K562 (cell line): ENCODE data around the gene SIDT2.

Source experiments
- BHLHE40 ChIP-seq: IDR thresholded peaks from 2 replicates; pipeline ENCODE4 v1.6.1; 2011; ENCODE audit warnings: low read length, improper control_type of control experiment
- CEBPB ChIP-seq: fragments of 450-650 bp; IDR thresholded peaks from 2 replicates; pipeline ENCODE4 v1.6.1; 2016; ENCODE audit warnings: missing genetic modification characterization, missing compliant biosample characterization
- FOXJ3 ChIP-seq: sonication (generic); formaldehyde crosslinking; IDR thresholded peaks from 2 replicates; pipeline ENCODE4 v1.4.0; 2020; ENCODE audit warnings: mild to moderate bottlenecking, missing genetic modification reagents
- GTF2F1 ChIP-seq: IDR thresholded peaks from 2 replicates; pipeline ENCODE4 v1.6.1; 2011; ENCODE audit warnings: low read depth, low read length, improper control_type of control experiment
- POLR2A ChIP-seq: fragments of 450-650 bp; conservative IDR thresholded peaks from 2 replicates; pipeline ENCODE4 v1.6.1; 2016
- TFE3 ChIP-seq: fragments of 450-650 bp; formaldehyde crosslinking; IDR thresholded peaks from 2 replicates; pipeline ENCODE4 v1.4.0; 2020; ENCODE audit warnings: mild to moderate bottlenecking, mixed read lengths
- ZNF311 ChIP-seq: fragments of 250-450 bp; sonication (Bioruptor Pico); IDR thresholded peaks from 2 replicates; pipeline ENCODE4 v1.4.0; 2020; ENCODE audit warnings: mild to moderate bottlenecking, moderate library complexity
- ZNF707 ChIP-seq: fragments of 250-450 bp; sonication (Bioruptor Pico); conservative IDR thresholded peaks from 2 replicates; pipeline ENCODE4 v1.8.0; 2022; ENCODE audit warnings: inconsistent platforms, mild to moderate bottlenecking, moderate library complexity
- TF ChIP-seq, protein P1 (sequence below), 3 experiments: IDR thresholded peaks in 2 of 3; conservative IDR thresholded peaks in 1 of 3; 2 replicates each; pipeline ENCODE4 v1.5.1; 2011 to 2012; ENCODE audit warnings: low read length in 3 of 3, mild to moderate bottlenecking in 3 of 3, control low read depth in 2 of 3, improper control_type of control experiment in 1 of 3, inconsistent platforms in 1 of 3, low read depth in 1 of 3, mixed read lengths in 1 of 3, moderate library complexity in 1 of 3; ENCODE audit not compliant: insufficient read depth in 2 of 3

- TF ChIP-seq ZNF707 (no peak), GTF2F1 (no peak), FOXJ3 (CRISPR knock-in tag) (no peak), ZNF311 (CRISPR knock-in tag) (no peak), TFE3 (CRISPR knock-in tag) (no peak), POLR2A (no peak; the same call in 1 of the 2 replicates), CEBPB (tag) (no peak), BHLHE40 (no peak)
- TF ChIP-seq, protein P1, sequence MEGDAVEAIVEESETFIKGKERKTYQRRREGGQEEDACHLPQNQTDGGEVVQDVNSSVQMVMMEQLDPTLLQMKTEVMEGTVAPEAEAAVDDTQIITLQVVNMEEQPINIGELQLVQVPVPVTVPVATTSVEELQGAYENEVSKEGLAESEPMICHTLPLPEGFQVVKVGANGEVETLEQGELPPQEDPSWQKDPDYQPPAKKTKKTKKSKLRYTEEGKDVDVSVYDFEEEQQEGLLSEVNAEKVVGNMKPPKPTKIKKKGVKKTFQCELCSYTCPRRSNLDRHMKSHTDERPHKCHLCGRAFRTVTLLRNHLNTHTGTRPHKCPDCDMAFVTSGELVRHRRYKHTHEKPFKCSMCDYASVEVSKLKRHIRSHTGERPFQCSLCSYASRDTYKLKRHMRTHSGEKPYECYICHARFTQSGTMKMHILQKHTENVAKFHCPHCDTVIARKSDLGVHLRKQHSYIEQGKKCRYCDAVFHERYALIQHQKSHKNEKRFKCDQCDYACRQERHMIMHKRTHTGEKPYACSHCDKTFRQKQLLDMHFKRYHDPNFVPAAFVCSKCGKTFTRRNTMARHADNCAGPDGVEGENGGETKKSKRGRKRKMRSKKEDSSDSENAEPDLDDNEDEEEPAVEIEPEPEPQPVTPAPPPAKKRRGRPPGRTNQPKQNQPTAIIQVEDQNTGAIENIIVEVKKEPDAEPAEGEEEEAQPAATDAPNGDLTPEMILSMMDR (IDR thresholded peaks at IDR 0.05 in 2 of 3, conservative IDR thresholded peaks at IDR 0.05 in 1 of 3; ENCODE audit: insufficient read depth in 2 of 3, low read depth in 1 of 3, low read length in 3 of 3), result no peak
Measured at GRCh38 chr11:117171007-117171403, 7.5 kb upstream of the SIDT2 start.
